Activated CD8-positive, alpha-beta memory T cell treated with anti-CD3 and anti-CD28 coated beads for 4 hours (primary cell): ENCODE measurements around the gene TEX19.
"Not testable (repeated sequence)": the region's sequence is repeated elsewhere in the genome, so short reads cannot be mapped to it uniquely, and the experiment has no call there.

Source experiments
- DNase-seq, 2 donors: peaks; one replicate each; pipeline ENCODE4 v3.0.0-alpha.2; 2020; ENCODE audit warnings: low read depth in 2 of 2

TEX19 gene

DNA sequence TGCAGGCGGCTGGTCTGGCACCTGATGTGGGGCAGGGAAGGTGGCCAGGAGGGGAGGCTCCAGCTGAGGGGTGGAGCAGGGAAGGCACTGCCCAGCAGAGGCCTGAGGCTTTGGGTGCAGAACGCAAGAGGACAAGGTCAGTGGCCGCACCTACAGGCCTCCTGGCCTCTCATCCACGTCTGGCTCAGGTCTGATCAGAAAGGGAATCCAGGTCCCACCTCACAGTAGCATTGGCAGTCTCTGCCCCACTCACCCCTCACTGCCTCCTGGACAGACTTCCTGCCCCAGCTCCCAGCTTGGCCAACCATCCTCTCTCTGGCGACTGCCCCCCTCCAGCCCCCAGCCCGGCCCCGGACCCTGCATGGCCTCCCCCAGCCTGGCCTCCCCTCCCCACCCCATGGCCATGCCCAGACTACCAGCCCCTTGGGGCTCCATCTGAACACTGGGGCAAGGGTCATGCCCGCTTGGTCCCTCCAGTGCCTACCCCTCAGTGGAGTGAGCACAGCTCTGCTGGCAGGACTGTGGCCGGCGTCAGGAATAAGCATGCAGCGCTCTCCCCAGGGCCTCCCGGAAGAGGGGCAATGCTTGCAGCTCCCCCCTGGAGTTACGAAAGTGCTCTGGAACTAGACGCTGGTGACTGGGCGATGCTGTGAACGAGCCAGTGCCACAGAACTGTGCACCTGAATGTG, 17.1 kb downstream of the TEX19 start:
- DNase-seq: no peak

- DNase-seq: not testable (repeated sequence)
These were observed 18.2 kb downstream of the TEX19 start for GRCh38 chr17:82377294-82377693.

DNA sequence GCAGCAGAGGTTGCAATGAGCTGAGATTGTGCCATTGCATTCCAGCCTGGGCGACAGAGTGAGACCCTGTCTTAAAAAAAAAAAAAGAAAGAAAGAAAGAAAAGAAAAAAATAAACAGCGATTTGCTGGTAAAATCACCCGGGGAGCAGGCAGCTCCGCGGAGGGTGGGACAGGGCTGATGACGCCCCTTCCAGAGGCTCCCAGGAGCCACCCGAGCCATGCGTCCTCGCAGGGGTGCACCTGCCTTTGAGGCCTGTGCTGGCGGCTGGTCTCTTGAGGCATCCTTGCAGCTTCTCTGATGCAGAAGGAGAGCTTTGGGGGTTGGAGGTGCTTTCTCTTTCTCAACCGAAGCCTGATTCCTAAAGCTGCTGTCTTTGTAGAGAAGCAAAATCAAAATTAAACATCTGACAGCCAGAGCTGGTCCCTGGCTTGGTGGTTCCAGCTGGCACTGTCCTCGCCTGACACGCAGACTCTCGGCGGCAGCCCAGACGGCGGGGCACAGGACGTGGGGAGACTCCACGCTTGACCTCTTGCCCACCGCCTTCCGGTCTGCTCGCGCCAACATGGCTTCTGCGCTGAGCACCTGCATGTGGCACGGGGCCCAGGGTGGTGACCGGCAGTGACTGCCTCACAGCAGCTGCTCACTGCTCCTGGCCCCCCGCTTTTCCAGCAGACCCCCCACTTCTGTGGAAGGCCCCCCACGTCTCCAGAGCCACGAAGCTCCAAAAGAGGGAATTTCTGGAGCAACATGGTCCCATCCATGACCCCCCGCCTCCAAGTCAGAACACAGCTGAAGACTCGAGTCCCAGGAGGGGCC, 19.1 kb downstream of the TEX19 start:
- DNase-seq: no peak

DNA sequence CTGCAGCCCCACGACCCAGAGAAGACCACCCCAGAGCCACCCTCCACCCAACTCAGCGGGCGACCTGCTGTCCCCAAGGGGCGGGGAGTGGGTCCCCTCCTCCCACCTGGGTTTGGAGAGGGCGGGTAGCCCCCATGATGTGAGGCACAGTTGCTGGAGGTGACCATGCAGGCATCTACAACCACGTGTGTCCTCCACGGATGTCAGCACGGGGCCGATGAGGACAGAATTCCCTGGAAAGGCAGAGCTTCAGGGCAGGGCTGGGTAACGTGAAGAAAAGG, 19.6 kb downstream of the TEX19 start:
- no peak for DNase-seq

DNA sequence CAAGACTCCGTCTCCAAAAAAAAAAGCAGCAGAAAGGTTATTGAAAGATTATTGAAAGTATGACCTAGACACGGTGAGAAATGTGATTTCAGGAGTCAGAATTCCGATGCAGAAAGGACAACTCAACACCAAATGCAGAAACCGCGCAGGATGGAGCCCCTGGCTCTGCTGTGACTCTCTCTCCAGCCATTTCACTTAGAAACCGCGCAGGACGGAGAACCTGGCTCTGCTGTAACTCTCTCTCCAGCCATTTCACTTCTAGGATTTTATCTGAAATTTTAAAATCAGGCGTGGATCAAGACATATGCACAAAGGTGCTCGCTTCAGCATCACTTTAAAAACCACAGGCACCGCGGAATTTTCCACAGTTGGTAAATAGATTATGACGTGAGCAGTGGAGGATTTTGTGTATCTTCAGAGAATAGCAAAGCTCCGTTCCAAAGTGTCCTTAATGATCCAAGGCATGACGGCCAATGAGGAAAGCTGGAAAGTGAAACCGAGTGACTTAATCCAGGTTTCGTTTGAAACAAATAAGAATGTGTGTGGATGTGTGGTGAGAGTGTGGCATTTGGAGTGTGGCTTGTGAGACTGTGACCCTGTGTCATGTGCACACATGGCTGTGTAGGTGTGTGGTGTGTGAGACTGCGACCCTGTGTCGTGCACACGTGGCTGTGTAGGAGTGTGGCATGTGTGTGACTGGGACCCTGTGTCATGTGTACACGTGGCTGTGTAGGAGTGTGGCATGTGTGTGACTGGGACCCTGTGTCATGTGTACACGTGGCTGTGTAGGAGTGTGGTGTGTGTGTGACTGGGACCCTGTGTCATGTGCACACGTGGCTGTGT, 22.0 kb downstream of the TEX19 start:
- no peak for DNase-seq

DNA sequence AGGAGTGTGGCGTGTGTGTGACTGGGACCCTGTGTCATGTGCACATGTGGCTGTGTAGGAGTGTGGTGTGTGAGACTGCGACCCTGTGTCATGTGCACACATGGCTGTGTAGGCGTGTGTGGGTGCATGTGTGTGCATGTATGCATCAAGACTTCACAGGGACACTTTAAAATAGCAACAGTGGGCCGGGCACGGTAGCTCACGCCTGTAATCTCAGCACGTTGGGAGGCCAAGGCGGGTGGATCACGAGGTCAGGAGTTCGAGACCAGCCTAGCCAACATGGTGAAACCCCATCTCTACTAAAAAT, 22.6 kb downstream of the TEX19 start:
- not testable (repeated sequence) for DNase-seq

- not testable (repeated sequence) for DNase-seq
These were observed 23.3 kb downstream of the TEX19 start for GRCh38 chr17:82382220-82382932.

DNA sequence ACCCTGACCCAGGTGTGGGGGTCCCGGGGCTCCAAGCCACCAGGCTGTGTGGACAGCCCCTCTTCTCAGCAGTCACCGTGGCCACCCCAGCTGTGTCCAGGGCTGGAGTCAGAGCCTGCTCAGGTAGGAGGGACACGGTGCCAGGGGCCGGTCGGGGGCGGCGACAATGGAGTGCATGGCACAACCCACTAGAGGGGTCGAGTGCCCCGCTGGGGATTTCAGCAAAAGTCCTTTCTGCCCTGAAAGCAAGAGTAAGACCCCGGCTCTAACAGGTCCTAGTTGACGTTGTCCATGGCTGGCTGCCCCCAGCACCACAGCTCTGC, 23.8 kb downstream of the TEX19 start:
- no peak for DNase-seq

- no peak for DNase-seq
These were observed 24.4 kb downstream of the TEX19 start for GRCh38 chr17:82383411-82383810.

GRCh38 chr17:82384051-82384729, 25.1 kb downstream of the TEX19 start:
- DNase-seq: no peak

GRCh38 chr17:82384730-82385481, 25.9 kb downstream of the TEX19 start:
- DNase-seq: no peak

DNA sequence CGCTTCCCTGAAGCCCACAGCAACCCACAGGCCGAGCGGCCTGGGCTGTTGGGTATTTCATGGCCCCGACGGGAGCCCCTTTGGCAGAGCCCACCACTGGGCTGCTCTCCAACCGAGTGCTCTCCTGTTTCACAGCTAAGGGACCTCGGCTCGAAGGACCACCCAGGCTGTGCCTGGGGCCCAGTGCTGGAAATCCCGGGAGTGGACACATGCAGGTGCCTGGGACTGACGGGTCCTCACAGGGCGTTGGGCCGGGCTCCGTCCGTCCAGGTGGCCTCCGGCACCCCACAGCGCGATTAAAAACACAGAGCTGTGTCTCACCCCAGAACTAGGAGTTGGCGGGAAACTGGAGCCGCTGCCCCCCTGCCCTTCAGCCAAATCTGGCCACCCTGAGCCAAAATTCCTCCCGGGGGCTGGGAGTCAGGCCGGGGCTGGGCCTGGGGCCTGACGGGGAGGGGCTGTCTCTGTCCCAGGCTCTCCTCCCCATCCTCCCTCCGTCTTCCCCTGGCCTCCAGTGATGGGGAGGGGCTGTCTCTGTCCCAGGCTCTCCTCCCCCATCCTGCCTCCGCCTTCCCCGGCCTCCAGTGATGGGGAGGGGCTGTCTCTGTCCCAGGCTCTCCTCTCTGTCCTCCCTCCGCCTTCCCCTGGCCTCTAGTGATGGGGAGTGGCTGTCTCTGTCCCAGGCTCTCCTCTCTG, 26.7 kb downstream of the TEX19 start:
- no peak for DNase-seq

- DNase-seq: no peak
These were observed 27.3 kb downstream of the TEX19 start for GRCh38 chr17:82386255-82386831.

GRCh38 chr17:82386881-82387704, 28.0 kb downstream of the TEX19 start:
- DNase-seq: no peak

DNA sequence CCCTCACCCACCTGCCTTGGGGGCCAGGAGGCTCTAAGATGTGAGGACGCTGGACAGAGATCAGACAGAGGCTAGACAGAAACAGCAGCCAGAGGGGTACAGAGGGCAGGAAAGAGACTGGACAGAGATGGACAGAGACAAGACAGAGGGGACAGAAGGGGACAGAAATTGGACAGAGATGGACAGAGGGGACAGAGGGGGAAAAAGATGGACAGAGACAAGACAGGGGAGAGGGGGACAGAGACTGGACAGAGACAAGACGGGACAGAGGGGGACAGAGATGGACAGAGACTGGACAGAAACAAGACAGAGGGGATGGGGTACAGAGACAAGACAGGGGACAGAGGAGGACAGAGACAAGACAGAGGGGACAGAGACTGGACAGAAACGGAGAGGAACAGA, 28.7 kb downstream of the TEX19 start:
- DNase-seq: no peak

GRCh38 chr17:82388223-82388921, 29.3 kb downstream of the TEX19 start:
- DNase-seq: no peak

DNA sequence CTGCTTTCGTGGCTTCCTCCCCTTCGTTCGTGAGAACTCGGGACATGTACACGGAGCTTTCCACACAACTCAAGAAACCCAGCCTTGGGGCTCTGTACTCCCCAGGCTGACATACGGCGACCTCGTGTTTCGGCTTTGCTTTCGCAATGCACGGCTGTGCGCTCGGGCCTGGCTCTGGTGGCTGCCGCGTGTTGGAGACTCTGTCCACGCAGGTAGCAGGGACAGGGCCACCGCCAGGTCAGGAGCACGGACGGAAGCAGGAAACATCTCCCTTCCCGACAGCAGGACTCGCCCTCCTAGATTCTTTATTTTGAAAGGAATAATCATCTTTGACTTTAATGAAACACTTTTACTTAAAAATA, 29.9 kb downstream of the TEX19 start:
- DNase-seq: no peak

- DNase-seq: no peak
These were observed 30.3 kb downstream of the TEX19 start for GRCh38 chr17:82389379-82389778.
